Measurements from ENCODE around the gene ELANE.
A peak's percentile ranks its signal among the peaks of the same experiment; 100 is the strongest.
"Not testable (repeated sequence)": the region's sequence is repeated elsewhere in the genome, so short reads cannot be mapped to it uniquely, and the experiment has no call there.

The ELANE gene

DNA sequence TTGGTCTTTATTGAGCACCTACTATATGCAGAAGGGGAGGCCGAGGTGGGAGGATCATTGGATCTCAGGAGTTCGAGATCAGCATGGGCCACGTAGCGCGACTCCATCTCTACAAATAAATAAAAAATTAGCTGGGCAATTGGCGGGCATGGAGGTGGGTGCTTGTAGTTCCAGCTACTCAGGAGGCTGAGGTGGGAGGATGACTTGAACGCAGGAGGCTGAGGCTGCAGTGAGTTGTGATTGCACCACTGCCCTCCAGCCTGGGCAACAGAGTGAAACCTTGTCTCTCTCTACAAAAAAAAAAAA, 11.2 kb downstream of the ELANE start:
- no peak for DNase-seq

DNA sequence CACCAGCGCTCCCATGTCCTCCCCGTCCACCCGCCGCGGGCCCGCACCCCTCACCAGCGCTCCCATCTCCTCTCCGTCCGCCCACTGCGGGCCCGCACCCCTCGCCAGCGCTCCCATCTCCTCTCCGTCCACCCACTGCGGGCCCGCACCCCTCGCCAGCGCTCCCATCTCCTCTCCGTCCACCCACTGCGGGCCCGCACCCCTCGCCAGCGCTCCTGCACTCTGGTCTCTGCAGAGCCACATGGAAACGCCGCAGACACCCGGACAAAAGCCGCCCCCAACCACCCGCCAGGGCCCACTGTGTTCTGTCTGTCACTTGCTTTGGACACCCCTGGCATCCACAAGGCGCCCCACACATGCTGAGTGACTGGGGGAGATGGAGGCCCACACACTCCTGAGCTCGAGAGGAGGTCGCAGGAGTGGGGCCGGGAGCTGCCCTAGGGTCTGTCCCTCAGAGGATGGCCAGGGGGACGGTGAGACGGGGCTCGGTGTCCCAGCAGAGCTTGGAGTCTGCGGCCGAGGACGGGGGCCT, 14.7 kb downstream of the ELANE start:
- no peak for DNase-seq

DNA sequence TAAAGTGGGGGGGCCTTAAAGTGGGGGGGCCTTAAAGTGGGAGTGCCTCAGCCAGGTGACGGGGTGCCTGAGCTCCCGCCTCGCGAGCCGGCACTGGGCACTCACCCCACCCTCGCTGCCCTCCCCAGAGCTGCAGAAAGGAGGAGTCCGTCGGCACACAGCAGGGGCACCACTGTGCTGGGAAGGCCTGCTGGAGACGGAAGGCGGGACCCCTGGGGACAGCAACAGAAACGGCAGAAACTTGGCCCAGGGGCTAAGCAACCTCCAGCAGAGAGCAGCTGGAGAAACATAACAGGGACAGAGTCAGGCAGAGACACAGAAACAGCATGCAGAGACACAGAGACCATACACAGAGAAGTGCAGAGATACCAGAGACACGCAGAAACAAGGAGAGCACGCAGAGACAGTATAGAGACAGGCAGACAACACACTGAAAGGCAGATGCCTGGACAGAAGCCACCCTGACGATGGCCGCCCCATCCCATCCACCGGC, 15.2 kb downstream of the ELANE start:
- no peak for DNase-seq

- no peak for DNase-seq
These were observed 15.9 kb downstream of the ELANE start for GRCh38 chr19:867855-868457.

DNA sequence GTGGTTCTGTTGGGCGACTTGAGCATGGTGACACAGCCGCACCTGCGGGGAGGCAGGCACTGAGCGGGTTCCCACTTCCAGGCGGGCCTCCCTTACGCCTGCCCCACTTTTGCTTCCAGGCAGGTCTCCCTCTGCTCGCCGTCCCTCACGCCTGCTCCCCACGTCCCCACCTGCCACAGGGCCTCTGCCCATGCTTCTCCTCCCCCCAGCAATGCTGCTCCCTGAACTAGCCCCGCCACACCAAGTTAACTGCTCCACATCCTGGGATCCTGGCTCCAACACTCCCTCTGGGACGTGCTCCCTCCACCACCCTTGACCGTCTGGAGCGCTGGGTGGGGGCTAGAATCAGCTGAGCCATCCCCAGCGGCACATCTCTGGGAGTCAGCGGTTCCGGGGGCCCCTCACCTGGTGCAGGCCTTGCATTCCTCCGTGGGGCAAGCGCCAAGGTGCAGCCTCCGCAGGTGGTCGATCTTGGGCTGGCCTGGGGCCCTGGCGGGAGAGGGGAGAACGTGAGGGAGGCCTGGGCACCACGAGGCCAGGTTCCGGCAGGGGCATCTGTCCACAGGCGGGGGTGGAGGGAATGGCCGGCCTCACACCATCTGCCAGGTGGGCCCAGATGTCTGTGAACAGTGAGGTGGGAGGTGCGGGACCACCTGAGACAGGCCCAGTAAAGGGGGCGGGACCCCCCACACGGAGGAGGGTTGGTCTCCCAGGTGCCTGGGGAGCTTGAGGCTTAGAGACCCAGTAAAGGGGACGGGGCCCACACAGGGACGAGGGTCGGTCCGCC, 16.5 kb downstream of the ELANE start:
- DNase-seq = no peak

DNA sequence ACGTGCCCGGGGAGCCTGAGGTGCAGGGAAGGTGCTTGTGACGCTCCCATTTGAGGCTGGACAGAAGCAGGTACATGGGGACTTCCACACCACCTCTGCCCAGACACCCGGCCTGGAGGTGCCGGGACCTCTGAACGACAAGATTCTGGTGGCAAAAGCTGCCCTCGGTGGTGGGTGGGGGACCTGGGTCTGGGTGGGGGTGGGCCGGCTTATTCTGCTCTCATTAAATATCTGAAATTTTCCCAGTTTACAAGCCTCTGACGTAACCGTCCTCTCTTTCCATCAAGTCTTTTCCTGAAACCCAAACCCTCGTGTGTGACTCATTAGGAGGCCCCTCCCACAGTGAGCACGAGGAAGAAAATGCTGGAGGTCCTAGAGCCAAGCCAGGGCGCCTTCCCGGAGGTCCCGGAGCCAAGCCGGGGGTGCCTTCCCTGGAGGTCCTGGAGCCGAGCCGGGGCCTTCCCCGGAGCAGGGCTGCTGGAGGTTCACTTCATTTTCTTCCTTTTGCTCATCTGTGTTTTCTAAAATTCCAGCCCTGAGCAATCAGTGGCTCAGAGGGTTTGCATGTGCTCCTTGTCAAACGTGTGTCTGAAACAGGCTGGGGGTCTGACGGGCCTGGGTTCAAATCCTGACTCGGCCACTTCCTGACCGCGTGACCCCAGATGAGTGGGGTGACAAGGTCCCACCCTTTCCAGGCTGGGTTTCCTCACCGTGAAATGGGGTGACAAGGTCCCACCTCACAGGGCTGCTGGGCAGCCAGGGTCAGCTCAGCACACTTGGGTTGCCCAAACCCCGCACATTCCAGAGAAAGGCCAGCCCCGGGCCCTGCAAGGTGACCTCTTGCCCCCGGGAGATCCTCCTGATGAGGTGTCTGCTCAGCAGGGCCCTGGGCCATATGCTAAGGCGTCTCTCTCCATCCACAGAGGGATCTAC, 17.4 kb downstream of the ELANE start:
- no peak for DNase-seq

- DNase-seq = no peak
These were observed 18.2 kb downstream of the ELANE start for GRCh38 chr19:870314-870713.

DNA sequence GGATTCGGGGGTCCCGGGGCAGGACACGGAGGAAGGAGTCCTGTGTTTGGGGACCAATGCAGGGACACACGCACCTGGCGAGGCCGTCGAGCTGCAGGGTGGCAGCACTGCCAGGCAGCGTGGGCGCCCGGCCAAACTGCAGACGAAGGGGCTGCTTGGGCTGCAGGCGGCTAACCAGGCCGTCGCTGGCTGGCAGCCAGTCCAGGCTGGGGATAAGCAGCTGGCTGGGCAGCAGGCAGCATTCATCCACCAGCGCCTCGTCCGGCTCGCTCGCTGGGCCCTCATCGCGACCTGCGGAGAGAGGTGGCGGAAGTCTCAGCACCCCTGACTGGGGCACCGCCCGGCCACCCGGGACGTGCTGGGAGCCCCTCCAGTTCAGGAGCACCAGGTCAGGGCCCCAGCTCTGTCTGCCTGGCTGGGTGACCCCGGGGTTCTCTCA, 18.9 kb downstream of the ELANE start:
- no peak for DNase-seq

DNA sequence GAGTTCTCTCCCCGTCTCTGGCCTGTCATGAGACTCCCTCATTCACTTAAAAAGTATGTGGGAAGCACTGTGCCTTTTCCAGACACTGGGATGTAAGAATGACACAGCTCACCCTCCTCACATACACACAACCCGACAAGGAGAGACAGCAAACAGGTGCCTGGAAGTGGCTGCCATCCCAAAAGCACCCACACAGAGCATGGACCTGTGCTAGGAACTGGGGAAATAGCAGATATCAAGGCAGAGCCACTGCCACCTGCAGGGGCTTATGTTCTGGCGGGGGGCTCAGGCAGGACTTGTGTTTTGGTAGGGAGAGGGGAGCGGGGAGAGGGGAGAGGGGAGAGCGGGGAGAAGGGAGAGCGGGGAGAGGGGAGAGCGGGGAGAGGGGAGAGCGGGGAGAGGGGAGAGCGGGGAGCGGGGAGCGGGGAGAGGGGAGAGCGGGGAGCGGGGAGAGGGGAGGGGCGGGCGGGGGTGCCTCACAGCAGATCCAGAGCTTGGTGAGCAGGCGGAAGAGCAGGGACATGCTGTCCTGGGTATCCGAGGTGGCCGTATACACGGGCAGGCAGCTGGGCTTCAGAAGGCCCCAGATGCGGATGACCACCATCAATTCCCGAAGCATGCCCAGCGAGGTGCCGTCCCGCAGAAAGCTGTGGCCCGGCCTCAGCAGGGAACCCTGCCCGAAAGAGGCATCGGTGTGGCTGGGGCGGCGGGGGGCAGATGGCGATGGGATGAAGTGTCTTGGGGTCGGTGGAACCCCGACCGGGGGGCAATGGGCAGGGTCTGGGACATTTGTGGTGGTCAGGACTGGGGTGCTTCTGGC, 19.6 kb downstream of the ELANE start:
- peak; percentile 25 for DNase-seq

GRCh38 chr19:872266-872951, 20.3 kb downstream of the ELANE start:
- peak; percentile 90 for DNase-seq

GRCh38 chr19:873084-873483, 21.0 kb downstream of the ELANE start:
- peak; percentile 69 for DNase-seq

DNA sequence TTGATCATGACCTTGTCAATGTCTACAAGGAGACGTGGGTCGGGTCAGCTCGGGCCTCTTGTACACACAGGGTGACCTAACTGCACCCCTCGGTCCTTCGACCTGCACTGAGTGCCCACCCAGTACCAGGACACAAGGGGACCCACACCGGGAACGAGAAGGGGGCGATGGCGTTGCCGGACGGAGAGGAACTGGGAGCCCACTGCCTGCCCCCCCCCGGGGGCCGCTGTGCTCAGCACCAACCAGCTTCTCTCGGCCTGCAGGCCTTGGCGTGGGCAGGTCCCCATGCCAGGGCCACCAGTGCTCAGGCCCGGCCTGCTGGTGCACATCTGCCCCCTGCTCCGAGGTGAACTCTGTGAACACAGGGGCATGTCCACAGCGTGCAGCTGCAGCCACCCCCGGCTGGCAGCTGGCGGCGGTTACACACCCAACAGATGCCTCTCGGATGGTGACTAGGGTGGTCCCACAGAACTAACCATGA, 21.5 kb downstream of the ELANE start:
- no peak for DNase-seq

DNA sequence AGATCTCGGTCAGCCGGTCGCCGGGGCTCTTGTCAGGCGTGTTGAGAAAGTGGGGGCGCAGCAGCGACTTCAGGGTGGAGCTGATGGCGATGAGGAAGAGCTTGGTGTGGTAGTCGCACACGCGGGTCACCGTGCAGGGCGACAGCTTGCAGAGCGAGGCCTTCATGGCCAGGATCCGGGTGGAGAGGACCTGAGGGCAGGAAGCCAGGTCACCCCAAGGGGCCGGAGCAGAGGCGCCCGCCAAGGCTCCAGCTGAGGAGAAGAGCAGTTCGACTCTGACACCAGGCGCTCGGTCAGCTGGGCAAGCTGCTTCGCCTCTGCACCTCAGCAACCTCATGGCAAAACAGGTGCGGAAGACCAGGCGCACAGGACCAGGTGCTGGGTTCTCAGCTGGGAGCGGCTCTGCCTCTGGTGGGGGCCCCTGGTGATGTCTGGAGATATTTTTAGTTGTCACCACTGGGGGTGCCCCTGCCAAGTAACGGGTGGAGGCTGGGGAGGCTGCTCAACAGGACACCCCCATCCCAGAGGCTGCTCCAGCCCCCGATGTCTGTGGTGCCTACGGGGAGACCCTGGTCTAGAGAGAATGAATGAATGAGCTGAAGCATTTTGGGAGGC, 23.3 kb downstream of the ELANE start:
- no peak for DNase-seq

GRCh38 chr19:876089-876488, 24.0 kb downstream of the ELANE start:
- DNase-seq = peak; percentile 55

- DNase-seq = no peak
These were observed 24.7 kb downstream of the ELANE start for GRCh38 chr19:876780-877314.

DNA sequence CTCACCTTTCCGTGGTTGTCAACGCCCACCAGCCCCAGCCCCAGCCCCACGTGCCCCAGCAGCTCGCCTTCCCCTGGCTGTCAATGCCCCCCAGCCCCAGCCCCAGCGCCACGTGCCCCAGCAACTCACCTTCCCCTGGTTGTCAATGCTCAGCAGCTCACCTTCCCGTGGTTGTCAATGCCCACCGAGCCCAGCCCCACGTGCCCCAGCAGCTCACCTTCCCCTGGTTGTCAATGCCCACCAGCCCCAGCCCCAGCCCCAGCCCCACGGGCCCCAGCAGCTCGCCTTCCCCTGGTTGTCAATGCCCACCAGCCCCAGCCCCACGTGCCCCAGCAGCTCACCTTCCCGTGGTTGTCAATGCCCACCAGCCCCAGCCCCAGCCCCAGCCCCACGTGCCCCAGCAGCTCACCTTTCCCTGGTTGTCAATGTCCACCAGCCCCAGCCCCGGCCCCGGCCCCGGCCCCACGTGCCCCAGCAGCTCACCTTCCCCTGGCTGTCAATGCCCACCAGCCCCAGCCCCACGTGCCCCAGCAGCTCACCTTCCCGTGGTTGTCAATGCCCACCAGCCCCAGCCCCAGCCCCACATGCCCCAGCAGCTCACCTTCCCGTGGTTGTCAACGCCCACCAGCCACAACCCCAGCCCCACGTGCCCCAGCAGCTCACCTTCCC, 26.0 kb downstream of the ELANE start:
- not testable (repeated sequence) for DNase-seq

DNA sequence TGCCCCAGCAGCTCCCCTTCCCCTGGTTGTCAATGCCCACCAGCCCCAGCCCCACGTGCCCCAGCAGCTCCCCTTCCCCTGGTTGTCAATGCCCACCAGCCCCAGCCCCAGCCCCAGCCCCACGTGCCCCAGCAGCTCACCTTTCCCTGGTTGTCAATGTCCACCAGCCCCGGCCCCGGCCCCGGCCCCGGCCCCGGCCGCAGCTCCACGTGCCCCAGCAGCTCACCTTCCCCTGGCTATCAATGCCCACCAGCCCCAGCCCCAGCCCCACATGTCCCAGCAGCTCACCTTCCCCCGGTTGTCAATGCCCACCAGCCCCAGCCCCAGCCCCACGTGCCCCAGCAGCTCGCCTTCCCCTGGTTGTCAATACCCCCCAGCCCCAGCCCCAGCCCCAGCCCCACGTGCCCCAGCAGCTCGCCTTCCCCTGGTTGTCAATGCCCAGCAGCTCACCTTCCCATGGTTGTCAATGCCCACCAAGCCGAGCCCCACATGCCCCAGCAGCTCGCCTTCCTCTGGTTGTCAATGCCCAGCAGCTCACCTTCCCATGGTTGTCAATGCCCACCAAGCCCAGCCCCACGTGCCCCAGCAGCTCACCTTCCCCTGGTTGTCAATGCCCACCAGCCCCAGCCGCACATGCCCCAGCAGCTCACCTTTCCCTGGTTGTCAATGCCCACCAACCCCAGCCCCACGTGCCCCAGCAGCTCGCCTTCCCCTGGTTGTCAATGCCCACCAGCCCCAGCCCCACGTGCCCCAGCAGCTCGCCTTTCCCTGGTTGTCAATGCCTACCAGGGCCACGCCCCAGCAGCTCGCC, 26.9 kb downstream of the ELANE start:
- peak; percentile 19 for DNase-seq

- DNase-seq = no peak
These were observed 27.8 kb downstream of the ELANE start for GRCh38 chr19:879711-880438.
